Esophagus squamous epithelium (tissue), 4 donors: ENCODE data around the gene STK35.

ENCODE experiments used
- CTCF ChIP-seq, 6 experiments: fragments of 450-650 bp in 4 of 6; fragments of 200-600 bp in 2 of 6; sonication (generic) in 2 of 6; IDR thresholded peaks; one replicate each; pipeline ENCODE4 v1.5.1; 2016 to 2019; ENCODE audit warnings: antibody characterized with exemption in 6 of 6, mild to moderate bottlenecking in 4 of 6, moderate library complexity in 4 of 6
- POLR2A ChIP-seq, 4 donors: fragments of 450-650 bp; IDR thresholded peaks; one replicate each; pipeline ENCODE4 v1.6.1; 2017; ENCODE audit warnings: antibody characterized with exemption in 4 of 4, mild to moderate bottlenecking in 4 of 4, moderate library complexity in 3 of 4

GRCh38 chr20:2127238-2127637 is 25.6 kb downstream of the STK35 start:
- TF ChIP-seq CTCF (IDR thresholded peaks at IDR 0.05) (no peak), POLR2A (IDR thresholded peaks at IDR 0.05) (no peak)
